Spleen (tissue), 11 donors: ENCODE data around the gene FIBP. TPM values are rescaled to one million over a fixed set of nuclear protein-coding genes. Genes with fewer than 3 reads are reported as not detected.

ENCODE experiments used
- DNase-seq: peaks from one replicate; pipeline ENCODE4 v3.0.0-alpha.2; 2020
- H3K27ac ChIP-seq, 8 donors: fragments of 200-600 bp; sonication (generic) in 7 of 8; 1 replicate in 4 of 8; 2 replicates in 4 of 8; pipeline versions ENCODE4 v1.5.0 to v1.8.0; 2016 to 2021; ENCODE audit warnings: inconsistent platforms in 4 of 8, mild to moderate bottlenecking in 4 of 8, moderate library complexity in 1 of 8
- H3K27me3 ChIP-seq, 7 donors: fragments of 200-600 bp; sonication (generic) in 6 of 7; replicated peaks in 1 of 7; 1 replicate in 4 of 7; 2 replicates in 3 of 7; pipeline versions ENCODE4 v1.5.0 to v1.8.0; 2016 to 2021; ENCODE audit warnings: inconsistent platforms in 3 of 7, mild to moderate bottlenecking in 1 of 7
- H3K36me3 ChIP-seq, 6 donors: fragments of 200-600 bp; sonication (generic) in 5 of 6; 1 replicate in 4 of 6; 2 replicates in 2 of 6; pipeline versions ENCODE4 v1.5.0 to v1.8.0; 2016 to 2021; ENCODE audit warnings: inconsistent platforms in 2 of 6
- H3K4me1 ChIP-seq, 6 donors: fragments of 200-600 bp; sonication (generic) in 5 of 6; 1 replicate in 3 of 6; 2 replicates in 3 of 6; pipeline versions ENCODE4 v1.5.0 to v1.8.0; 2016 to 2021; ENCODE audit warnings: inconsistent platforms in 3 of 6
- H3K4me3 ChIP-seq, 8 donors: fragments of 200-600 bp; sonication (generic) in 7 of 8; 1 replicate in 4 of 8; 2 replicates in 4 of 8; pipeline versions ENCODE4 v1.5.0 to v1.8.0; 2016 to 2021; ENCODE audit warnings: inconsistent platforms in 4 of 8, mild to moderate bottlenecking in 4 of 8, moderate library complexity in 2 of 8
- H3K9me3 ChIP-seq, 8 donors: fragments of 200-600 bp; sonication (generic) in 7 of 8; 1 replicate in 4 of 8; 2 replicates in 4 of 8; pipeline versions ENCODE4 v1.5.0 to v1.8.0; 2016 to 2021; ENCODE audit warnings: inconsistent platforms in 4 of 8
- POLR2A ChIP-seq, 3 donors: fragments of 450-650 bp; IDR thresholded peaks; one replicate each; pipeline ENCODE4 v1.5.1; 2017; ENCODE audit warnings: antibody characterized with exemption in 3 of 3, mild to moderate bottlenecking in 1 of 3
- POLR2AphosphoS5 ChIP-seq, 3 donors: sonication (generic); formaldehyde crosslinking; IDR thresholded peaks; one replicate each; pipeline ENCODE4 v1.5.1; 2017; ENCODE audit warnings: antibody characterized with exemption in 3 of 3
- WGBS, 5 donors: extraction: QIAGEN DNeasy Blood & Tissue Kit in 3 of 5; methylation state at CpG; one replicate each; pipeline versions ENCODE4 v1.1.5 to v1.1.7; 2013 to 2018; 5-methylcytosine and 5-hydroxymethylcytosine counted together
- intact Hi-C: fragments of 100-400 bp; cut with DNase I; formaldehyde crosslinking; loops from one replicate; pipeline ENCODE4 v1.15.0; 2023; ENCODE audit warnings: low total_unique reads
- polyA plus RNA-seq, 3 donors: library from polyadenylated mRNA; stranded (reverse); fragments of 200-250 nt; gene quantifications; one replicate each; pipeline ENCODE4 v1.2.1, GENCODE V29; 2013
- total RNA-seq, 7 donors: library from RNA; depleted of rRNA in 3 of 7; stranded (reverse); fragments of >200 nt in 3 of 7; fragmentation: NEBNext Ultra II Directional in 4 of 7; extraction: Animal tissue kit (Norgen Biotek cat#: 25700) in 4 of 7; gene quantifications; one replicate each; pipeline versions ENCODE4 v1.1.0 to v1.2.1, GENCODE V29; 2016 to 2021
- TF ChIP-seq, protein P1 (sequence below), 11 experiments: fragments of 200-600 bp in 7 of 11; fragments of 450-650 bp in 4 of 11; sonication (generic) in 4 of 11; IDR thresholded peaks in 8 of 11; conservative IDR thresholded peaks in 3 of 11; 1 replicate in 7 of 11; 2 replicates in 4 of 11; pipeline versions ENCODE4 v1.4.0 to v1.8.0; 2016 to 2021; ENCODE audit warnings: antibody characterized with exemption in 11 of 11, inconsistent platforms in 4 of 11, mild to moderate bottlenecking in 1 of 11
- donor health status: healthy with polysubstance abuse.
- donor health status: DM: no; HTN: no; CAD: no; lungs with moderate emphysema.
- donor health status: DM: no; HTN: no; CAD: no.
- donor health status: Bipolar disorder and iron deficiency.
- donor health status: healthy.
- donor health status: DM: no; HTN: no; CAD: no.
- donor health status: DM: yes; HTN: yes; CAD: no.

The FIBP gene
- total and polyA plus RNA-seq, 10 donors = 52.3 to 79.0 (median 64.6) TPM

DNA sequence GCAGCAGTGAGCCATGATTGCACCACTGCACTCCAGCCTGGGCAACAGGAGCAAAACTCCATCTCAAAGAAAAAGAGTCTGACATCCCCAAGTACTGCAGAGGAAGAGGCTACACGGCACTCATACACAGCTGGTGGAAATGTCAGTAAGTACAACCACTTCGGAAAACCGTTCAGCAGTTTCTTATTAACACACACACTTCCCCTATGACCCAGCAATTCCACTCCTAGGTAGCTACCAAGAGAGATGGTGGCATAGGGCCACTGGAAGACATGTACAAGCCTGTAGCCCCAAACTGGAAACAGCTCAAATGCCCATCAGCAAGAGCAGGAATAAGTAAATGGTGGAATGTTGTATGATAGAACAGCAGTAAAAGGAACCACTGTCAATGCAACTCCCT lies 34.3 kb upstream of the FIBP start:
- Histone ChIP-seq H3K36me3 (peaks cover 0 to 55% (median 19%) of the 10 kb centered on the region in 6 donors), H3K4me1 (peaks cover 21 to 59% (median 30%) of the 10 kb centered on the region in 6 donors), H3K4me3 (no peak overlapping the region), H3K9me3 (no peaks in the 10 kb centered on the region), H3K27me3 (no peaks in the 10 kb centered on the region), H3K27ac (peak overlapping the region in 1 of 8 donors; percentile 12)
- 42 to 77% (median 44%) methylated on average over 3 of the region's 3 CpGs for WGBS, 5 donors
- TF ChIP-seq POLR2AphosphoS5 (IDR thresholded peaks at IDR 0.05) (no peak), POLR2A (IDR thresholded peaks at IDR 0.05) (no peak)
- TF ChIP-seq, protein P1, sequence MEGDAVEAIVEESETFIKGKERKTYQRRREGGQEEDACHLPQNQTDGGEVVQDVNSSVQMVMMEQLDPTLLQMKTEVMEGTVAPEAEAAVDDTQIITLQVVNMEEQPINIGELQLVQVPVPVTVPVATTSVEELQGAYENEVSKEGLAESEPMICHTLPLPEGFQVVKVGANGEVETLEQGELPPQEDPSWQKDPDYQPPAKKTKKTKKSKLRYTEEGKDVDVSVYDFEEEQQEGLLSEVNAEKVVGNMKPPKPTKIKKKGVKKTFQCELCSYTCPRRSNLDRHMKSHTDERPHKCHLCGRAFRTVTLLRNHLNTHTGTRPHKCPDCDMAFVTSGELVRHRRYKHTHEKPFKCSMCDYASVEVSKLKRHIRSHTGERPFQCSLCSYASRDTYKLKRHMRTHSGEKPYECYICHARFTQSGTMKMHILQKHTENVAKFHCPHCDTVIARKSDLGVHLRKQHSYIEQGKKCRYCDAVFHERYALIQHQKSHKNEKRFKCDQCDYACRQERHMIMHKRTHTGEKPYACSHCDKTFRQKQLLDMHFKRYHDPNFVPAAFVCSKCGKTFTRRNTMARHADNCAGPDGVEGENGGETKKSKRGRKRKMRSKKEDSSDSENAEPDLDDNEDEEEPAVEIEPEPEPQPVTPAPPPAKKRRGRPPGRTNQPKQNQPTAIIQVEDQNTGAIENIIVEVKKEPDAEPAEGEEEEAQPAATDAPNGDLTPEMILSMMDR (IDR thresholded peaks at IDR 0.05 in 8 of 11, conservative IDR thresholded peaks at IDR 0.05 in 3 of 11) = no peak
- intact Hi-C loops = no loop called here
- no peak for DNase-seq

GRCh38 chr11:65921876-65922275 lies 33.6 kb upstream of the FIBP start:
- TF ChIP-seq, protein P1 (IDR thresholded peaks at IDR 0.05 in 8 of 11, conservative IDR thresholded peaks at IDR 0.05 in 3 of 11) = no peak
- TF ChIP-seq POLR2AphosphoS5 (IDR thresholded peaks at IDR 0.05) = peak in 1 of 3 donors; percentile 44
- 94 to 98% (median 96%) methylated on average over 7 to 10 of the region's 10 CpGs for WGBS, 5 donors
- no peak for DNase-seq

DNA sequence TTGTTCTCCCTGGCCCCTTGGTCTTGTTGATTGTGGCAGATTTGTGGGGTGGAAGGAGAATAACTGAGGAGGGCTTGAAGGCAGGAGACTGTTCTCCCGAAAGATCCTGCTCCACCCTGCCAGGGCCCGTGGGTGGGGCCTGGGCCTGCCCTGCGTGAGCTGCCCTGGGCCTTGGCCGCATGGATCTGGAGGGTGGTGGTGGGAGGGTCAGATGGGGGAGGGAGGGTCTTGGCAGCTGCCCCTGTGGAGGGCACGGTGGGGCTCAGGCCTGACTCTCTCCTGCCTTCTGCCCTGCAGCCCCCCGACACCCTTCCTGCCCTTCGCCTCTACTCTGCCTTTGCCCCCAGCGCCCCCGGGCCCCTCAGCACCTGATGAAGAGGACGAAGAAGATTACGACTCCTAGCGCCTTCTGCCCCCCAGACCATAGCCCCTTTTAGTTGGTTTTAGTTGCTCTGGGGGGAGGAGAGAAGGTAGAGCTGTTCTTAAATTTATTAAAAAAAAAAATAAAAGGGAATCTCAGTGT lies 32.8 kb upstream of the FIBP start:
- intact Hi-C loops = no loop called here
- peaks cover 32 to 63% (median 39%) of the 10 kb centered on the region in 6 donors for H3K4me1 ChIP-seq
- WGBS, 5 donors = 89 to 92% (median 89%) methylated on average over 11 to 12 of the region's 12 CpGs

More at GRCh38 chr11:65921876-65922275, 33.6 kb upstream of the FIBP start:
- H3K27me3 ChIP-seq = no peaks in the 10 kb centered on the region
- intact Hi-C loops = no loop called here
- no peak overlapping the region for H3K4me3 ChIP-seq
- H3K27ac ChIP-seq = peak overlapping the region in 1 of 8 donors; percentile 12
- H3K4me1 ChIP-seq = peaks cover 25 to 59% (median 31%) of the 10 kb centered on the region in 6 donors
- H3K36me3 ChIP-seq = peaks cover 0 to 62% (median 19%) of the 10 kb centered on the region in 6 donors
- H3K9me3 ChIP-seq = no peaks in the 10 kb centered on the region

DNA sequence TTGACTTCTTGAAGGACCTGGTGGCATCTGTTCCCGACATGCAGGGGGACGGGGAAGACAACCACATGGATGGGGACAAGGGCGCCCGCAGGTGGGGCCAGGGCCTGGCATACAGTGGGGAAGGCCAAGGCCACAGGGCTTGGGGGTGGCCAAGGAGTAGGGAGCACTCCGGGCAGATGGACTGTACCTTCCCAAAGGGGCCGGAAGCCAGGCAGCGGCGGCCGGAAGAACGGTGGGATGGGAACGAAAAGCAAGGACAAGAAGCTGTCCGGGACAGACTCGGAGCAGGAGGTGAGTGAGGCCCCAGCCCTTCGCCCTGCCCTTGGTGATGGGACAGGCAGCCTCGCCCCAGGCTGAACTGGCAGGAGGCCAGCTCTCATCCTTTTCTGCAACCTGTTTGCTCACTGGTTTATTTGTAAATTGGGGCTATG lies 32.1 kb upstream of the FIBP start:
- Histone ChIP-seq H3K27ac (peak overlapping the region; percentile 76 to 98 (median 96)), H3K4me3 (peak overlapping the region; percentile 83 to 100 (median 96)), H3K36me3 (peaks cover 0 to 64% (median 19%) of the 10 kb centered on the region in 6 donors), H3K27me3 (no peaks in the 10 kb centered on the region), H3K9me3 (no peaks in the 10 kb centered on the region), H3K4me1 (peaks cover 40 to 70% (median 46%) of the 10 kb centered on the region in 6 donors)
- intact Hi-C loops = no loop called here
- WGBS, 5 donors = 61 to 80% (median 68%) methylated on average over 12 to 15 of the region's 15 CpGs
- TF ChIP-seq POLR2A (IDR thresholded peaks at IDR 0.05) = no peak
- TF ChIP-seq, protein P1 (IDR thresholded peaks at IDR 0.05 in 8 of 11, conservative IDR thresholded peaks at IDR 0.05 in 3 of 11) = no peak
- no peak for TF ChIP-seq POLR2AphosphoS5 (IDR thresholded peaks at IDR 0.05)
- peak; percentile 87 for DNase-seq

More for the DNA sequence above, 32.8 kb upstream of the FIBP start:
- H3K36me3 ChIP-seq = peaks cover 0 to 66% (median 19%) of the 10 kb centered on the region in 6 donors
- TF ChIP-seq POLR2AphosphoS5 (IDR thresholded peaks at IDR 0.05) (no peak), POLR2A (IDR thresholded peaks at IDR 0.05) (no peak)
- TF ChIP-seq, protein P1 (IDR thresholded peaks at IDR 0.05 in 8 of 11, conservative IDR thresholded peaks at IDR 0.05 in 3 of 11) = no peak
- DNase-seq = no peak
- peak overlapping the region in 1 of 8 donors; percentile 98 for H3K27ac ChIP-seq
- H3K4me3 ChIP-seq = peak overlapping the region in 3 of 8 donors; percentile 96 to 100 (median 96)
- H3K9me3 ChIP-seq = no peaks in the 10 kb centered on the region
- H3K27me3 ChIP-seq = no peaks in the 10 kb centered on the region
